ENCODE data around the gene ATP1A1.
A peak's percentile ranks its signal among the peaks of the same experiment; 100 is the strongest.

Gene ATP1A1

DNA sequence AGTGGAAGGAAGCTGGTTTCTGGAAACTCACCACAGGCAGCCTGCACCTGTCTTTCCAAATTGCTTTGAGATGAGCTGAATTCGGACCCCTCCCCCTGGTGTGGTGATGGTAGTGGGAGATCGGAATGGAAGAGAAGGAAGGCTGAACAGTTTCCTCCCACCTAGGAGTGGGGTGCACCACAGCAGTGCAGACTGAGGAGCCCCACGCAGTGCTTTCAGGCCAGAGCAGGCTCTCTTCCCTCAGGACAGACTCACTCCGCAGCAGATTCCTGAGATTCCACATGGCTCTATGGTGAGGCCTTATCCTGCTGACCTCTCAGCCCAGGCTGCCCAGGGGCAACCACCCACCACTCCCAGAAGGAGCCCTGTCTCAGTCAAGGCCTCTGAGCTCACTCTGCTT lies 80.9 kb downstream of the ATP1A1 start:
- peak; percentile 22; the same call in 1 of the 3 replicates for ATAC-seq
- no peak for TF ChIP-seq ZC3H10 (CRISPR knock-in tag; IDR thresholded peaks at IDR 0.05)
- no peak for TF ChIP-seq ARNTL (CRISPR knock-in tag; IDR thresholded peaks at IDR 0.05; ENCODE audit: borderline replicate concordance, low read depth)
- TF ChIP-seq, protein P1, sequence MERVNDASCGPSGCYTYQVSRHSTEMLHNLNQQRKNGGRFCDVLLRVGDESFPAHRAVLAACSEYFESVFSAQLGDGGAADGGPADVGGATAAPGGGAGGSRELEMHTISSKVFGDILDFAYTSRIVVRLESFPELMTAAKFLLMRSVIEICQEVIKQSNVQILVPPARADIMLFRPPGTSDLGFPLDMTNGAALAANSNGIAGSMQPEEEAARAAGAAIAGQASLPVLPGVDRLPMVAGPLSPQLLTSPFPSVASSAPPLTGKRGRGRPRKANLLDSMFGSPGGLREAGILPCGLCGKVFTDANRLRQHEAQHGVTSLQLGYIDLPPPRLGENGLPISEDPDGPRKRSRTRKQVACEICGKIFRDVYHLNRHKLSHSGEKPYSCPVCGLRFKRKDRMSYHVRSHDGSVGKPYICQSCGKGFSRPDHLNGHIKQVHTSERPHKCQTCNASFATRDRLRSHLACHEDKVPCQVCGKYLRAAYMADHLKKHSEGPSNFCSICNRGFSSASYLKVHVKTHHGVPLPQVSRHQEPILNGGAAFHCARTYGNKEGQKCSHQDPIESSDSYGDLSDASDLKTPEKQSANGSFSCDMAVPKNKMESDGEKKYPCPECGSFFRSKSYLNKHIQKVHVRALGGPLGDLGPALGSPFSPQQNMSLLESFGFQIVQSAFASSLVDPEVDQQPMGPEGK (CRISPR knock-in tag; IDR thresholded peaks at IDR 0.05; ENCODE audit: borderline replicate concordance): no peak
